Tibial artery (tissue), 4 donors: ENCODE results near the gene PGRMC1.

Experiments
- DNase-seq, 2 donors: peaks; one replicate each; pipeline ENCODE4 v3.0.0-alpha.2; 2019
- H3K27ac ChIP-seq, 2 donors: fragments of 200-600 bp; sonication (generic) in 1 of 2; 1 replicate in 1 of 2; 2 replicates in 1 of 2; pipeline ENCODE4 v1.5.1; 2018 to 2019; ENCODE audit warnings: mild to moderate bottlenecking in 1 of 2
- H3K27me3 ChIP-seq, 2 donors: fragments of 200-600 bp; sonication (generic) in 1 of 2; one replicate each; pipeline versions ENCODE4 v1.5.1 to v1.6.0; 2016 to 2019
- H3K36me3 ChIP-seq, 3 donors: fragments of 200-600 bp; sonication (generic) in 2 of 3; one replicate each; pipeline ENCODE4 v1.5.1; 2016 to 2019; ENCODE audit warnings: mild to moderate bottlenecking in 2 of 3
- H3K4me1 ChIP-seq, 4 donors: fragments of 200-600 bp; sonication (generic) in 2 of 4; 1 replicate in 3 of 4; 2 replicates in 1 of 4; pipeline ENCODE4 v1.5.1; 2016 to 2019
- H3K4me3 ChIP-seq, 2 donors: fragments of 200-600 bp; sonication (generic) in 1 of 2; 1 replicate in 1 of 2; 2 replicates in 1 of 2; pipeline ENCODE4 v1.5.1; 2018 to 2019; ENCODE audit warnings: mild to moderate bottlenecking in 2 of 2
- H3K9me3 ChIP-seq, 3 donors: fragments of 200-600 bp; sonication (generic) in 1 of 3; one replicate each; pipeline ENCODE4 v1.5.1; 2016 to 2019
- intact Hi-C: fragments of 100-400 bp; cut with DNase I; formaldehyde crosslinking; loops from one replicate; pipeline ENCODE4 v1.15.0; 2023; ENCODE audit warnings: low total_unique reads
- TF ChIP-seq, protein P1 (sequence below), 2 experiments: fragments of 200-600 bp in 1 of 2; fragments of 450-650 bp in 1 of 2; IDR thresholded peaks; one replicate each; pipeline ENCODE4 v1.5.1; 2017 to 2019; ENCODE audit warnings: antibody characterized with exemption in 2 of 2, mild to moderate bottlenecking in 1 of 2, moderate library complexity in 1 of 2

Gene PGRMC1

DNA sequence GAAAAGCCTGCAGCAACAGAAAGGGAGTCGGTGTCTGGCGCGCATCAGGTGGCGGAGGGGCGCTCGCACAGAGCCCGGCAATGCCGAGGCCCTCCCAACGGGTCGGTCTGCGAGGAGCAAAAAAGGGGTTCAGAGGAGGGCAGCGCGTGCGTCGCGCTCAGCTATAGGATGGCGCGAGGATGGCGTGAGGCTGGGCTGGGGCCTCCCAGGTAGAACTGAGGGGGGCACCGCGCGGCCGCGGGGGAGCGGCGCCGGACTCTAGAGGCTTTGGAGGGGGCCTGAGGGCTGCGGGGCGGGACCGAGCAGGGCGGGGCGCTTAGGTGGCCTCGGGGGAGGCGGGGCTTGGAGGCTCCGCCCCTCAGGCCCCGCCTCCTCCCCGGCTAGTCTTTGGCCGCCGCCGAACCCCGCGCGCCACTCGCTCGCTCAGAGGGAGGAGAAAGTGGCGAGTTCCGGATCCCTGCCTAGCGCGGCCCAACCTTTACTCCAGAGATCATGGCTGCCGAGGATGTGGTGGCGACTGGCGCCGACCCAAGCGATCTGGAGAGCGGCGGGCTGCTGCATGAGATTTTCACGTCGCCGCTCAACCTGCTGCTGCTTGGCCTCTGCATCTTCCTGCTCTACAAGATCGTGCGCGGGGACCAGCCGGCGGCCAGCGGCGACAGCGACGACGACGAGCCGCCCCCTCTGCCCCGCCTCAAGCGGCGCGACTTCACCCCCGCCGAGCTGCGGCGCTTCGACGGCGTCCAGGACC, at the start of gene PGRMC1:
Gene PGRMC1 (plus strand): TSS at position 414 of the 751 bp plus-strand sequence. CDS start 79 bp downstream, at position 493.
- Histone ChIP-seq H3K4me1 (peaks cover 0 to 27% (median 0%) of the 10 kb centered on the region in 4 donors), H3K9me3 (no peaks in the 10 kb centered on the region), H3K27ac (peak within 1 kb of the TSS; percentile 80 to 94), H3K36me3 (no peaks in the 10 kb centered on the region), H3K27me3 (no peaks in the 10 kb centered on the region), H3K4me3 (peak within 1 kb of the TSS; percentile 83 to 89)
- intact Hi-C loops = no loop called here
- TF ChIP-seq, protein P1, sequence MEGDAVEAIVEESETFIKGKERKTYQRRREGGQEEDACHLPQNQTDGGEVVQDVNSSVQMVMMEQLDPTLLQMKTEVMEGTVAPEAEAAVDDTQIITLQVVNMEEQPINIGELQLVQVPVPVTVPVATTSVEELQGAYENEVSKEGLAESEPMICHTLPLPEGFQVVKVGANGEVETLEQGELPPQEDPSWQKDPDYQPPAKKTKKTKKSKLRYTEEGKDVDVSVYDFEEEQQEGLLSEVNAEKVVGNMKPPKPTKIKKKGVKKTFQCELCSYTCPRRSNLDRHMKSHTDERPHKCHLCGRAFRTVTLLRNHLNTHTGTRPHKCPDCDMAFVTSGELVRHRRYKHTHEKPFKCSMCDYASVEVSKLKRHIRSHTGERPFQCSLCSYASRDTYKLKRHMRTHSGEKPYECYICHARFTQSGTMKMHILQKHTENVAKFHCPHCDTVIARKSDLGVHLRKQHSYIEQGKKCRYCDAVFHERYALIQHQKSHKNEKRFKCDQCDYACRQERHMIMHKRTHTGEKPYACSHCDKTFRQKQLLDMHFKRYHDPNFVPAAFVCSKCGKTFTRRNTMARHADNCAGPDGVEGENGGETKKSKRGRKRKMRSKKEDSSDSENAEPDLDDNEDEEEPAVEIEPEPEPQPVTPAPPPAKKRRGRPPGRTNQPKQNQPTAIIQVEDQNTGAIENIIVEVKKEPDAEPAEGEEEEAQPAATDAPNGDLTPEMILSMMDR (IDR thresholded peaks at IDR 0.05) = no peak
- DNase-seq = peak; percentile 70 to 90

DNA sequence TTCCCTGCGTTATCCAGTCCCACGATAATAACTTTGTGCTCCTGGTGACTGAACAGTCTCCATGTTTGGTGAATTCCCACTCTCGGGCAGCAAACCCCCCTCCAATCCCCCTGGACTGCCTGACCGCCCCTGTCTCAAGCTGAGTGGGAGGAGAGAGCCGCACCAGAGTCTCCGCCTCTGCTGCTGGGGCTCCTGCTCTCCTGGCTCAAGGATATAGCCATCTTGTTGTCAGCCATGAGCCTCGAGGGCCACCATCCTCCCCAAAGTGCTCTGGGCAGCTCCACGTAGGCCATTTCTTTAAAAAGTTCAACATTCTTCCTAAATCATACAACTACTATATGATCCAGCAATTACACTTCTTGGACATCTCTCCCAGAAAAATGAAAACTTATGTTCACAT, 49.3 kb upstream of the PGRMC1 start:
- Histone ChIP-seq H3K27me3 (no peaks in the 10 kb centered on the region), H3K27ac (no peak overlapping the region), H3K4me3 (no peak overlapping the region), H3K4me1 (no peaks in the 10 kb centered on the region), H3K9me3 (no peaks in the 10 kb centered on the region), H3K36me3 (no peaks in the 10 kb centered on the region)
- TF ChIP-seq, protein P1 (IDR thresholded peaks at IDR 0.05) = no peak
- DNase-seq = no peak
- intact Hi-C loops = no loop called here

DNA sequence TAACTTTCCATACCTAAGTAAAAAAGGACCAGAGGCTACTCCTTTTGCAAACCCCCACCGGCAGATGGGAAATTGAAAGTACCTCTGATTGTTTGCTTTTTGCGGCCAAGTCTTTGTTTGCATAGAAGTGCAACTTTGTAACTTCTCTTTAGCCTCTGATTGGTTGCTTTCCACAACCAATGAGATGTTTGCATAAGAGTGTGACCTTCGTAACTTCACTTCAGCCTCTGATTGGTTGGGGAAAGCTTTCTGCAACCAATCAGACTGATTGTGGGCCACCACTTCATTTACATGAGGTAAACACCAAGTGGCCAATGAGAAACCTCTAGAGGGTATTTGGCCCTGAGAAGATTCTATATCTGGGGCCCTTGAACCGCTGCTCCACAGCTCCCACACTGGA, 48.8 kb upstream of the PGRMC1 start:
- H3K36me3 ChIP-seq = no peaks in the 10 kb centered on the region
- no peaks in the 10 kb centered on the region for H3K9me3 ChIP-seq
- TF ChIP-seq, protein P1 (IDR thresholded peaks at IDR 0.05) = no peak
- H3K27ac ChIP-seq = no peak overlapping the region
- no peaks in the 10 kb centered on the region for H3K27me3 ChIP-seq
- H3K4me3 ChIP-seq = no peak overlapping the region
- no peak for DNase-seq
- H3K4me1 ChIP-seq = no peaks in the 10 kb centered on the region
- intact Hi-C loops = no loop called here

DNA sequence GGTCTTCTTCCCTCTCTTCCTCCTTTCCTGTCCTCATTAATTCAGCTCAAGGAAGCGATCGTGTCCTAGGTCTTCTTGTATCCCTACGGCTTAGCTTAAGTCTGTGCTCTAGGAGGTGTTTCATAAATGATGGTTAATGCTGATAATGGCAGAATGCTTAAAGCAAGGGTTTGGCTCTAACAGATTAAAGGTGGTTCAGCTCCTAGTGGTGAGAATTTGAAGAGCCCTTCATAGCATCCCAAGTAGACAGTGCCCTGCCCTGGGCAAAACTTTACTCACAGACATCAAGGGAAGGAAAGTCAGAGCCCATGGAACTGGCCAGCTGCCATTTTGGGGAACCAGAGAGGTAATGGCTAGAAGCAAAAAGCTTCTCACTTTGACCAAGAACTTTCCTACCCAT, 47.0 kb upstream of the PGRMC1 start:
- H3K27ac ChIP-seq = no peak overlapping the region
- no peaks in the 10 kb centered on the region for H3K9me3 ChIP-seq
- no peaks in the 10 kb centered on the region for H3K36me3 ChIP-seq
- H3K27me3 ChIP-seq = no peaks in the 10 kb centered on the region
- no peak overlapping the region for H3K4me3 ChIP-seq
- no peak for DNase-seq
- H3K4me1 ChIP-seq = no peaks in the 10 kb centered on the region
- intact Hi-C loops = no loop called here
- TF ChIP-seq, protein P1 (IDR thresholded peaks at IDR 0.05) = no peak

DNA sequence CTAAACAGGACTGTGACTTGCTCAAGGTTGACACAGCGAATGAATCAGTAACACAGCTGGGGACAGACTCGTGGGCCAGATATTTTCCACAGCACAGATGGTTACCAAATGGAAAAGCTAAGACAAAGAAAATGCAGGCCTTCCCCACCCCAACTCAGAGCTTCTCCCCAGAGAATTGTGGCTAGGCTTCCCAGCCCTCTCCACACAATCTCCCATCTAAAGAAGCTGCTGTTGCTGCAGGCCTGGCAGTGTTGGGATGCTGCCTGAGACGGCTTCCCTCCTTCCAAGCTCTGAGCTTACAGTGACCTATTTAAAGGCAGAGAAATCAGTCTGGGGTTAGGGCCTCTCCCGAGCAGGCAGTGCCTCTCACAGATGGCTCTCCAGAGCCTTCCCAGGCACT, 46.5 kb upstream of the PGRMC1 start:
- intact Hi-C loops = no loop called here
- Histone ChIP-seq H3K4me3 (no peak overlapping the region), H3K27me3 (no peaks in the 10 kb centered on the region), H3K4me1 (no peaks in the 10 kb centered on the region), H3K36me3 (no peaks in the 10 kb centered on the region), H3K9me3 (no peaks in the 10 kb centered on the region), H3K27ac (peak overlapping the region in 1 of 2 donors; percentile 39)
- TF ChIP-seq, protein P1 (IDR thresholded peaks at IDR 0.05) = no peak
- DNase-seq = peak in 1 of 2 donors; percentile 51
